ENCODE measurements around the gene GLT1D1. TPM values are rescaled to one million over a fixed set of nuclear protein-coding genes. Genes with fewer than 3 reads are reported as not detected.

Gene GLT1D1
- total RNA-seq, 6 donors from 2014 or later: 4.1 to 8.3 (median 6.5) TPM

DNA sequence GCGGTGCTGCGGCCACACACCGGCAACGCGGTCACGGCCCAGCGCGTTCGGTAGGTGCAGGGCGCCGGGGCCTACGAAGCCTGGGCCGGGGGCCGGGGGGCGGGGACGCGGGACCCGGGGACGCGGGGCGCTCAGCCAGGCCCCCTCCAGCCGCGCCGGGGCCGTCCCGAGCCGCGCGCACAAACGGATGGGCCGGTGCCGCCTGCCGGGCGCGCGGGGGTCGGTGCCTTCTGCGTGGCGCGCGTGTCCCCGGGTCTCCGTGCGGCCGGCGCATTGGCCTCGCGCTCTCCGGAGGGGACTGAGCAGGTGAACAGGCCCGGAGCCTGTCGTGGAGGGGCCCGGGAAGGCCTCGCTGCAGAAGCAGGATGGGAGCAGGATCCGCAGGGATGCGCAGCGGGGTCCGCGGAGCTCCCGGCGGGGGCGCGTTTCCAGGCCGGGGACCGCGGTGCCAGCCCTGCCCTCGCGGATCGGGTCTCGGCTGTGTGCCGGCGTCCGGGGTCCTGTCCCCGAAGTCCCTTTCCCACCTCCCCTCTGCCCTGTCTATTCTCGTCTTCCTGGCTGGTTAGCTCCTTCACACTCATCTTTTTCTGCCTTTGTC is 421 bp downstream of the GLT1D1 start:
- H3K4me3 ChIP-seq: peak overlapping the region in 3 of 4 donors; percentile 31 to 46 (median 31)
- H3K27me3 ChIP-seq: peaks cover 0 to 19% (median 3%) of the 10 kb centered on the region in 4 donors
- no peaks in the 10 kb centered on the region for H3K9me3 ChIP-seq
- ATAC-seq (ENCODE audit: low FRiP score in 2 of 2) (peak in 1 of 2 donors; percentile 16), DNase-seq (peak in 1 of 2 donors; percentile 85)
- no peaks in the 10 kb centered on the region for H3K36me3 ChIP-seq
- peaks cover 0 to 12% (median 1%) of the 10 kb centered on the region in 4 donors for H3K4me1 ChIP-seq
- peak overlapping the region; percentile 75 to 88 (median 82) for H3K27ac ChIP-seq
- 2 to 3% methylated on average over 6 to 36 of the region's 74 CpGs for WGBS, 2 donors
- TF ChIP-seq POLR2A (IDR thresholded peaks at IDR 0.05): no peak
- no peak for TF ChIP-seq EP300 (IDR thresholded peaks at IDR 0.05)
- TF ChIP-seq, protein P1, sequence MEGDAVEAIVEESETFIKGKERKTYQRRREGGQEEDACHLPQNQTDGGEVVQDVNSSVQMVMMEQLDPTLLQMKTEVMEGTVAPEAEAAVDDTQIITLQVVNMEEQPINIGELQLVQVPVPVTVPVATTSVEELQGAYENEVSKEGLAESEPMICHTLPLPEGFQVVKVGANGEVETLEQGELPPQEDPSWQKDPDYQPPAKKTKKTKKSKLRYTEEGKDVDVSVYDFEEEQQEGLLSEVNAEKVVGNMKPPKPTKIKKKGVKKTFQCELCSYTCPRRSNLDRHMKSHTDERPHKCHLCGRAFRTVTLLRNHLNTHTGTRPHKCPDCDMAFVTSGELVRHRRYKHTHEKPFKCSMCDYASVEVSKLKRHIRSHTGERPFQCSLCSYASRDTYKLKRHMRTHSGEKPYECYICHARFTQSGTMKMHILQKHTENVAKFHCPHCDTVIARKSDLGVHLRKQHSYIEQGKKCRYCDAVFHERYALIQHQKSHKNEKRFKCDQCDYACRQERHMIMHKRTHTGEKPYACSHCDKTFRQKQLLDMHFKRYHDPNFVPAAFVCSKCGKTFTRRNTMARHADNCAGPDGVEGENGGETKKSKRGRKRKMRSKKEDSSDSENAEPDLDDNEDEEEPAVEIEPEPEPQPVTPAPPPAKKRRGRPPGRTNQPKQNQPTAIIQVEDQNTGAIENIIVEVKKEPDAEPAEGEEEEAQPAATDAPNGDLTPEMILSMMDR (IDR thresholded peaks at IDR 0.05): no peak
- no peak for TF ChIP-seq POLR2AphosphoS5 (IDR thresholded peaks at IDR 0.05)

DNA sequence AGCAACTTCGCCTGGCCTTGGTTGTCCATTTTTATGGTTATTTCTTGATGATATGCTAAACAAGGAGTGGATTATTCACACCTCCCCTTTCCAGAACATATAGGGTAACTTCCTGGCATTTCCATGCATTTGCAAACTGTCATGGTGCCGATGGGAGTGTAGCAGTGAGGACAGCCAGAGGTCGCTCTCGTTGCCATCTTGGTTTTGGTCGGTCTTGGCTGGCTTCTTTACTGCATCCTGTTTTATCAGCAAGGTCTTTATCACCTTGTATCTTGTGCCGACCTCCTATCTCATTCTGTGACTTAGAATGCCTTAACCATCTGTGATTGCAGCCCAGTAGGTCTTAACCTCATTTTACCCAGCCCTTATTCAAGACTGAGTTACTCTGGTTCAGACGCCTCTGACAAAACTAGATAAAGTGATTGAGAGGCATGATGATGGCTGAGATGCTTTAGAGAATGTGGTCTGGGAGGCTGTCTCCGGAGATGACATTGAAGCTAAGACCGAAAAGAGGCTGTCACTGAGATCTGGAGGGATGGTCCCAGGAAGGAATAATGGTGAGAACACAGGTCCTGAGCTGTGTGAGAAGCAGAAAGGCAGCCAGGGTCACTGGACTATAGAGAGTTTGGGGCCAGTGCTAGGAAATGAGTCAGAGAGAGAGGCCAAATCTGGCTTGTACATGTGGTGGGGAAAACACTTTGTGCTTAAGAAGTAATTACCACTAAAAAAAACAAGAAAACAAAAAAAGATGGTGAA is 2.9 kb downstream of the GLT1D1 start:
- WGBS, 2 donors: 86 to 92% methylated on average over 9 of the region's 9 CpGs
- Histone ChIP-seq H3K27me3 (peaks cover 0 to 19% (median 3%) of the 10 kb centered on the region in 4 donors), H3K27ac (peak overlapping the region; percentile 27 to 88 (median 66)), H3K4me3 (no peak overlapping the region), H3K9me3 (no peaks in the 10 kb centered on the region), H3K4me1 (peaks cover 0 to 12% (median 1%) of the 10 kb centered on the region in 4 donors), H3K36me3 (no peaks in the 10 kb centered on the region)
- no peak for TF ChIP-seq EP300 (IDR thresholded peaks at IDR 0.05)
- DNase-seq: no peak
- ATAC-seq (ENCODE audit: low FRiP score in 2 of 2): no peak

DNA sequence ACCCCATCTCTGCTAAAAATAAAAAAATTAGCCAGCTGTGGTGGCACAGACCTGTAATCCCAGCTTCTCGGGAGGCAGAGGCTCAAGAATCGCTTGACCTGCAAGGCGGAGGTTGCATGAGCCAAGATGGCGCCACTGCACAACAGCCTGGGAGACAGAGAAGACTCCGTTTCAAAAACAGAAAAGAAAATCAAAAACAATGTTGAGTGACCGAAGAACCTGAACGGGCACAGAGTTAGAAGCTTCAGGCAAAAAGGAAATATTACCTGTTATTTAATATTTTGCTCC is 3.5 kb downstream of the GLT1D1 start:
- Histone ChIP-seq H3K4me3 (no peak overlapping the region), H3K4me1 (peaks cover 0 to 12% (median 1%) of the 10 kb centered on the region in 4 donors), H3K27ac (peak overlapping the region; percentile 35 to 88 (median 66)), H3K36me3 (no peaks in the 10 kb centered on the region), H3K9me3 (no peaks in the 10 kb centered on the region), H3K27me3 (peaks cover 0 to 19% (median 3%) of the 10 kb centered on the region in 4 donors)
- ATAC-seq (ENCODE audit: low FRiP score in 2 of 2) (no peak), DNase-seq (no peak)
- WGBS, 2 donors: 95 to 96% methylated on average over 7 of the region's 7 CpGs
- TF ChIP-seq EP300 (IDR thresholded peaks at IDR 0.05) (no peak), POLR2A (IDR thresholded peaks at IDR 0.05) (no peak), POLR2AphosphoS5 (IDR thresholded peaks at IDR 0.05) (no peak)
- TF ChIP-seq, protein P1 (IDR thresholded peaks at IDR 0.05): no peak

DNA sequence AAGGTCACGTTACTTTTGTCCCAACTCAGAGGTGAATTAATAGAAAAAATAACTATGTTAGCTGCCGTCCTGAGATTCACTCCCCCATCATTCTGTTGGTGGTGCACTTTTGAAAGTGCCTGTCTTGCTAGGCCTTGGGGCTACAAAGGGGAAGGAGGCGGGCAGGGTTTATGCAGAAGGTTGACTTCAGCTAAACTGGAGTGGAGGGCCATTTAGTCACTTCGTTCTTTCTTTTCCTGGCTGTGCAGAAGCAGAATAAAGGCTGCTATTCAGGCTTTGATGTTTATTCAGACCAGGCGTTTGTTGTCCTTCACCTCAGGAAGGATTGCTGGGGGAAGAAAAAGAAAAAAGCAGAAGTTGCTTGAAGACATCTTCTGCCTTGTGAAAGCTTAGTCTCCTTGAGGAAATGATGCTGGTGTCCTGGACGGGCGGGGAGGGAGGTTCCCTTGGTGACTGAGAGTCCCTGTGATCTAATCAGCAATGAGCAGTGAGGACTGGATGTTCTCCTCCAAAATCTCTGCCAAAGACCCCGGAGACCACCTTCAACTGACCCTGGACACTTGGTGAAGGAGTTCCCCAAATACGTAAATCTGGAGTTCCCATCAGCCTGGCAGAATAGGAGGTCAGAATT is 4.0 kb downstream of the GLT1D1 start:
- Histone ChIP-seq H3K36me3 (no peaks in the 10 kb centered on the region), H3K4me1 (peaks cover 0 to 12% (median 1%) of the 10 kb centered on the region in 4 donors), H3K4me3 (no peak overlapping the region), H3K27ac (peak overlapping the region; percentile 39 to 88 (median 66)), H3K27me3 (peaks cover 0 to 19% (median 3%) of the 10 kb centered on the region in 4 donors), H3K9me3 (no peaks in the 10 kb centered on the region)
- ATAC-seq (ENCODE audit: low FRiP score in 2 of 2) (peak in 1 of 2 donors; percentile 70), DNase-seq (peak in 1 of 2 donors; percentile 68)
- TF ChIP-seq POLR2A (IDR thresholded peaks at IDR 0.05): no peak
- no peak for TF ChIP-seq EP300 (IDR thresholded peaks at IDR 0.05)
- TF ChIP-seq POLR2AphosphoS5 (IDR thresholded peaks at IDR 0.05): peak in 1 of 2 donors; percentile 9
- TF ChIP-seq, protein P1 (IDR thresholded peaks at IDR 0.05): no peak
- WGBS, 2 donors: 57 to 66% methylated on average over 9 of the region's 9 CpGs

DNA sequence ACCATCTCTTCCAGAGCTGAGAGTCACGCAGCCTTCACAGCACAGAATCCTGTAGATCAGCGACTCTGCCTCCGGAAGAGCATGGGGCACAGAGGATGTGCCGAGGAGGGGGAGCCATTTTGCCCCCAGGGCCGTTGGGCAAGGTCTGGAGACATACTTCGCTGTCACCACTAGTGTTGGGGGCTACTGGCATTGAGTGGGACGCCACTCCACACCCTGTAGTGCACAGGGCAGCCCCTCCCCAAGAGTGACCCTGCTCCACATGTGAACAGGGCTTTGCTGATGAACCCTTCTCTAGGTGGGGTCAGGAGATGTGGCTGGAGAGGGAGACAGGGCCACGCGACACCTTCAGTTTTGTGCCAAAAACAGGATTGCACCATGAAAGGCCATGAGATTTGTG is 6.0 kb downstream of the GLT1D1 start:
- ATAC-seq (ENCODE audit: low FRiP score in 2 of 2) (no peak), DNase-seq (no peak)
- Histone ChIP-seq H3K9me3 (no peaks in the 10 kb centered on the region), H3K36me3 (no peaks in the 10 kb centered on the region), H3K27me3 (no peaks in the 10 kb centered on the region), H3K4me3 (no peak overlapping the region), H3K4me1 (no peaks in the 10 kb centered on the region), H3K27ac (no peak overlapping the region)
- TF ChIP-seq, protein P1 (IDR thresholded peaks at IDR 0.05): no peak
- TF ChIP-seq EP300 (IDR thresholded peaks at IDR 0.05) (no peak), POLR2AphosphoS5 (IDR thresholded peaks at IDR 0.05) (no peak), POLR2A (IDR thresholded peaks at IDR 0.05) (no peak)
- WGBS, 2 donors: 85 to 89% methylated on average over 9 of the region's 9 CpGs

Measured in upper lobe of left lung (tissue), 6 donors.